GM19351 (cell line): ENCODE results near the gene ARHGAP11A.

ENCODE experiments used
- ATAC-seq: cut with Tn5 transposase; IDR thresholded peaks from one replicate; pipeline ENCODE4 v1.9.1; 2021; ENCODE audit warnings: mild to moderate bottlenecking, moderate library complexity; ENCODE audit not compliant: unreplicated experiment

ARHGAP11A gene

GRCh38 chr15:32685576-32685975, 70.3 kb downstream of the ARHGAP11A start:
- ATAC-seq = no peak

GRCh38 chr15:32687556-32687955, 72.3 kb downstream of the ARHGAP11A start:
- no peak for ATAC-seq

DNA sequence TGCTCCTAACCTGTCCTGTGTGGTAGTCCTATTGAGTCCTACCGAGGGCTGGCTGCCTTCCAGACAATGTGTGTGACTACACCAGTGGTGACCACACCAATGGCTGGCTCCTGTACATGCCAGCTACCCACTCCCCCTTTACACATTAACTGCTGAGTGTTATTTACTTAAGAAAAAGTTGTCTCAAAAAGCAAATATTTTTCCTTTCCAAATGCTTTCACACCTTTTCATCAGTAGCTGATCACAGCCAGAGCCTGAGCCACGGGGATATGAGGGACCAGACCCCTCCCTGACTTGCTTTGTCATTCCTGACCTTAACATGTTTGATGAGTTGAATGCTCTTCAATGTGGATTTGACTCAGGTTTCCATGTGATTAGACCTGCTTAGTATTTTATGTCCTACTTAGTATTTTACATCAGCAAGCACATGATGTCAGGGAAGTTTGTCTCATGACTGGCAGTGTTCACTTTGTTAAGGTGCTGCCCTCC, 72.9 kb downstream of the ARHGAP11A start:
- no peak for ATAC-seq
